Stimulated activated CD4-positive, alpha-beta T cell treated with anti-CD3 and anti-CD28 coated beads, TNF-alpha, amount 100 ng/mL, for 48 hours (primary cell): ENCODE data around the gene NAA50.

Source experiments
- DNase-seq, 3 donors: peaks; one replicate each; pipeline ENCODE4 v3.0.0-alpha.2; 2020; ENCODE audit warnings: low read depth in 3 of 3

Gene NAA50

GRCh38 chr3:113685956-113686721 lies 59.9 kb downstream of the NAA50 start:
- no peak for DNase-seq

GRCh38 chr3:113685124-113685523 lies 60.9 kb downstream of the NAA50 start:
- DNase-seq: no peak

DNA sequence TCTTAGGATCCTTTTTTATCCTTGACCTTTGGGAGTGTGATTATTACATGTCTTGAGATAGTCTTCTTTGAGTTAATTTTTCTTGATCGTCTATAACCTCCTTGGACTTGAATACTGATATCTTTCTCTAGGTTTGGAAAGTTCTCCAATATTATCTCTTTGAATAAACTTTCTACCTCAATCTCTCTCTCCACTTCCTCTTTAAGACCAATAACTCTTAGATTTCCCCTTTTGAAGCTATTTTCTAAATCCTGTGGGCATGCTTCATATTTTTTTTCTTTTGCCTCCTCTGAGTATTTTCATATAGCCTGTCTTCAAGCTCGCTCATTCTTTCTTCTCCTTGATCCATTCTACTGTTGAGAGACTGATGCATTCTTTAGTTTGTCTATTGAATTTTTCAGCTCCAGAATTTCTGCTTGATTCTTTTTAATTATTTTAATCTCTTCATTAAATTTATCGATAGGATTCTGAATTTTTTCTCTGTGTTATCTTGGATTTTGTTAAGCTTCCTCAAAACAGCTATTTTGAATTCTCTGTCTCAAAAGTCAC lies 61.7 kb downstream of the NAA50 start:
- no peak for DNase-seq

- DNase-seq: no peak
Measured at GRCh38 chr3:113678773-113679172, 67.3 kb downstream of the NAA50 start.

GRCh38 chr3:113677737-113678136 lies 68.3 kb downstream of the NAA50 start:
- no peak for DNase-seq

- DNase-seq: no peak
Measured at GRCh38 chr3:113676261-113676660, 69.8 kb downstream of the NAA50 start.

GRCh38 chr3:113673593-113673992 lies 72.5 kb downstream of the NAA50 start:
- no peak for DNase-seq

DNA sequence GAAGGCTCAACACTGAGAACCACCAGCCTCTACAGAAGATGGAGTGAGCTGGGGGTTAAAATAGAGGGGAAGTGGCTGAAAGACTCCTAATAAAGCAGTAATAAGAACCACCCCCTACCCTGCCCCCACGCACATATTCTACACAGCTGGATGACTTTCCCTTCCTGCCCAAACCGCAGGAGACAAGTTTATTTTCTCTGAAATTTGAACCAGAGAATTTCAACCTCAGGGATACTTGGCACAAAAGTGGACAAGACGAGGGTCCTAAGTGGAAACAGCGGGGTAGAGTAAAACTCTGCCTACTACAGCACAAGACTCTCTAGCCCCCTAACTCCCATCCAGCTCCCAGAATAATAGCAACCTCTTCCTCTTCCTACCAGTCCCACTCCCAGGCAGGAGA lies 78.0 kb downstream of the NAA50 start:
- DNase-seq: no peak
